Measurements from ENCODE around the gene INPP5A.
"Not testable (repeated sequence)": the region's sequence is repeated elsewhere in the genome, so short reads cannot be mapped to it uniquely, and the experiment has no call there.

- not testable (repeated sequence) for TF ChIP-seq CTCF (IDR thresholded peaks at IDR 0.05 in 2 of 3, conservative IDR thresholded peaks at IDR 0.05 in 1 of 3; ENCODE audit: control insufficient read depth in 2 of 3, extremely low read depth in 1 of 3, insufficient read depth in 1 of 3, low read depth in 3 of 3, low read length in 3 of 3); HDAC2 (IDR thresholded peaks at IDR 0.05); RBBP5 (conservative IDR thresholded peaks at IDR 0.05); GABPA (IDR thresholded peaks at IDR 0.05; ENCODE audit: low read depth); ZZZ3 (IDR thresholded peaks at IDR 0.05; ENCODE audit: control insufficient read depth, insufficient read length, low read depth); EZH2 (IDR thresholded peaks at IDR 0.05; ENCODE audit: borderline replicate concordance, control insufficient read depth, low read depth, low read length); SIN3A (IDR thresholded peaks at IDR 0.05; ENCODE audit: low read depth, low read length)
Measured at GRCh38 chr10:132797986-132798385, 260.4 kb downstream of the INPP5A start.

Data from GM12878 (cell line).